ENCODE measurements around the gene YRDC. TPM values are rescaled to one million over a fixed set of nuclear protein-coding genes. Genes with fewer than 3 reads are reported as not detected.

Gene YRDC
- total and polyA plus RNA-seq, 2 of the 13 experiments (the other 11 are each of a cell fraction or from before 2014, with no cell fraction given) = 27.5 to 29.2 TPM

DNA sequence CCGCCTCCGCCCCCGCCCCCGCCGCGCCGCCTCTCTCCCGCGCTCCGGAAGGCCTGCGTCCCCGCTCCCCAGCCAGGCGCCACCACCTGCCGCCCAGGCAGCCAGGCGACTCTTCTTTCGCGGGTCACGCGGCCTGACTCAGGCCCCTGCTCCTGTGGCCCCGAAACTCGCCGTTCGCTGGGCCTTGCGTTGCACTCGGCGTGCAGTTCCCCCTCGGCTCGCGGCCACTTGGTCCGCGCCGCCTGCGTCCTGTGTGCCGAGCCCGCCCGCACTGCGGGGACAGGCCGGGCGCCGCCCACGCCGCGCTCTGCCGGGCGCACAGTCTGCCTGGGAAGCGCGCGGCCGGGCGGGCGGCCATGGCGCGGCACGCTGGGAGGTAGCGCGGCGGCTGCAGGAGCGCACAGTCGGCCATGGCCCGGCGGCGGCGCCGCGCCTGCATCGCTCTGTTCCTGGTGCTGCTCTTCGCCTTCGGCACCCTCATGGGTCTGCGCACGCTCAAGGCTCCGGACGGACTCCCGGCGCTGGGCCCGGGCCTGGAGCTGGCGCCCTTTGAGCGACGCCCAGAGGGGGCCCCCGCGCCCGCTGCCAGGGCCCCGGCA, 14.1 kb downstream of the YRDC start, which contains the start of gene MANEAL (continued):
- TF ChIP-seq, protein P1, sequence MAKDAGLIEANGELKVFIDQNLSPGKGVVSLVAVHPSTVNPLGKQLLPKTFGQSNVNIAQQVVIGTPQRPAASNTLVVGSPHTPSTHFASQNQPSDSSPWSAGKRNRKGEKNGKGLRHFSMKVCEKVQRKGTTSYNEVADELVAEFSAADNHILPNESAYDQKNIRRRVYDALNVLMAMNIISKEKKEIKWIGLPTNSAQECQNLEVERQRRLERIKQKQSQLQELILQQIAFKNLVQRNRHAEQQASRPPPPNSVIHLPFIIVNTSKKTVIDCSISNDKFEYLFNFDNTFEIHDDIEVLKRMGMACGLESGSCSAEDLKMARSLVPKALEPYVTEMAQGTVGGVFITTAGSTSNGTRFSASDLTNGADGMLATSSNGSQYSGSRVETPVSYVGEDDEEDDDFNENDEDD (CRISPR knock-in tag; IDR thresholded peaks at IDR 0.05; ENCODE audit: borderline replicate concordance) = peak; percentile 67; the same call in 1 of the 2 replicates
- TF ChIP-seq HNF4A (CRISPR knock-in tag; IDR thresholded peaks at IDR 0.05) (no peak), ZNF296 (CRISPR knock-in tag; conservative IDR thresholded peaks at IDR 0.05) (no peak), CBX5 (CRISPR knock-in tag; IDR thresholded peaks at IDR 0.05; ENCODE audit: borderline replicate concordance) (no peak), ZNF879 (CRISPR knock-in tag; IDR thresholded peaks at IDR 0.05) (no peak), ZNF343 (CRISPR knock-in tag; IDR thresholded peaks at IDR 0.05) (no peak), PITX1 (CRISPR knock-in tag; IDR thresholded peaks at IDR 0.05) (no peak; the same call in 1 of the 2 replicates), ZNF549 (CRISPR knock-in tag; IDR thresholded peaks at IDR 0.05) (no peak), NFE2L1 (CRISPR knock-in tag; IDR thresholded peaks at IDR 0.05; ENCODE audit: borderline replicate concordance) (no peak), ZFP90 (CRISPR knock-in tag; IDR thresholded peaks at IDR 0.05; ENCODE audit: borderline replicate concordance) (no peak), ZNF792 (CRISPR knock-in tag; IDR thresholded peaks at IDR 0.05) (0 out of 2 replicates have a peak, but pooled peaks have one; percentile 61), KDM3A (CRISPR knock-in tag; IDR thresholded peaks at IDR 0.05; ENCODE audit: low read depth) (no peak), CEBPB (IDR thresholded peaks at IDR 0.05; ENCODE audit: borderline replicate concordance, low read depth, low read length) (no peak), ZNF383 (CRISPR knock-in tag; IDR thresholded peaks at IDR 0.05; ENCODE audit: borderline replicate concordance) (no peak), ZNF251 (CRISPR knock-in tag; IDR thresholded peaks at IDR 0.05) (no peak), DNMT1 (CRISPR knock-in tag; IDR thresholded peaks at IDR 0.05) (no peak)
- TF ChIP-seq, protein P2, sequence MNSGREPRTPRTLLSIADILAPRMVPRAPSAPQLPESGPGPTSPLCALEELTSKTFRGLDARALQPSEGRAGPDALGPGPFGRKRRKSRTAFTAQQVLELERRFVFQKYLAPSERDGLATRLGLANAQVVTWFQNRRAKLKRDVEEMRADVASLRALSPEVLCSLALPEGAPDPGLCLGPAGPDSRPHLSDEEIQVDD (CRISPR knock-in tag; IDR thresholded peaks at IDR 0.05; ENCODE audit: borderline replicate concordance) = 0 out of 2 replicates have a peak, but pooled peaks have one; percentile 45
- TF ChIP-seq, protein P3, sequence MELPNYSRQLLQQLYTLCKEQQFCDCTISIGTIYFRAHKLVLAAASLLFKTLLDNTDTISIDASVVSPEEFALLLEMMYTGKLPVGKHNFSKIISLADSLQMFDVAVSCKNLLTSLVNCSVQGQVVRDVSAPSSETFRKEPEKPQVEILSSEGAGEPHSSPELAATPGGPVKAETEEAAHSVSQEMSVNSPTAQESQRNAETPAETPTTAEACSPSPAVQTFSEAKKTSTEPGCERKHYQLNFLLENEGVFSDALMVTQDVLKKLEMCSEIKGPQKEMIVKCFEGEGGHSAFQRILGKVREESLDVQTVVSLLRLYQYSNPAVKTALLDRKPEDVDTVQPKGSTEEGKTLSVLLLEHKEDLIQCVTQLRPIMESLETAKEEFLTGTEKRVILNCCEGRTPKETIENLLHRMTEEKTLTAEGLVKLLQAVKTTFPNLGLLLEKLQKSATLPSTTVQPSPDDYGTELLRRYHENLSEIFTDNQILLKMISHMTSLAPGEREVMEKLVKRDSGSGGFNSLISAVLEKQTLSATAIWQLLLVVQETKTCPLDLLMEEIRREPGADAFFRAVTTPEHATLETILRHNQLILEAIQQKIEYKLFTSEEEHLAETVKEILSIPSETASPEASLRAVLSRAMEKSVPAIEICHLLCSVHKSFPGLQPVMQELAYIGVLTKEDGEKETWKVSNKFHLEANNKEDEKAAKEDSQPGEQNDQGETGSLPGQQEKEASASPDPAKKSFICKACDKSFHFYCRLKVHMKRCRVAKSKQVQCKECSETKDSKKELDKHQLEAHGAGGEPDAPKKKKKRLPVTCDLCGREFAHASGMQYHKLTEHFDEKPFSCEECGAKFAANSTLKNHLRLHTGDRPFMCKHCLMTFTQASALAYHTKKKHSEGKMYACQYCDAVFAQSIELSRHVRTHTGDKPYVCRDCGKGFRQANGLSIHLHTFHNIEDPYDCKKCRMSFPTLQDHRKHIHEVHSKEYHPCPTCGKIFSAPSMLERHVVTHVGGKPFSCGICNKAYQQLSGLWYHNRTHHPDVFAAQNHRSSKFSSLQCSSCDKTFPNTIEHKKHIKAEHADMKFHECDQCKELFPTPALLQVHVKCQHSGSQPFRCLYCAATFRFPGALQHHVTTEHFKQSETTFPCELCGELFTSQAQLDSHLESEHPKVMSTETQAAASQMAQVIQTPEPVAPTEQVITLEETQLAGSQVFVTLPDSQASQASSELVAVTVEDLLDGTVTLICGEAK (IDR thresholded peaks at IDR 0.05) = no peak
- TF ChIP-seq, protein P3 (CRISPR knock-in tag; IDR thresholded peaks at IDR 0.05) = no peak; the same call in 1 of the 2 replicates
- TF ChIP-seq, protein P4, sequence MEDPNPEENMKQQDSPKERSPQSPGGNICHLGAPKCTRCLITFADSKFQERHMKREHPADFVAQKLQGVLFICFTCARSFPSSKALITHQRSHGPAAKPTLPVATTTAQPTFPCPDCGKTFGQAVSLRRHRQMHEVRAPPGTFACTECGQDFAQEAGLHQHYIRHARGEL (CRISPR knock-in tag; IDR thresholded peaks at IDR 0.05) = no peak

Data from HepG2 (cell line).